ENCODE measurements around the gene ZNRF2.

ZNRF2 gene

GRCh38 chr7:30306976-30307375 lies 22.6 kb downstream of the ZNRF2 start:
- Histone ChIP-seq H3K36me3 (ENCODE audit: control insufficient read depth, insufficient read depth, low read length) (no peaks in the 10 kb centered on the region), H3K4me3 (ENCODE audit: extremely low read depth, insufficient read depth, low read length, poor library complexity, severe bottlenecking) (no peak overlapping the region)

GRCh38 chr7:30308389-30308788 lies 24.0 kb downstream of the ZNRF2 start:
- H3K27ac ChIP-seq (ENCODE audit: low read depth, low read length, severe bottlenecking) = no peak overlapping the region
- WGBS, 2 experiments (ENCODE audit: insufficient coverage in 2 of 2) = 100% methylated on average over 1 to 2 of the region's 2 CpGs
- H3K4me1 ChIP-seq (ENCODE audit: control insufficient read depth, insufficient read depth, low read length, poor library complexity, severe bottlenecking) = no peaks in the 10 kb centered on the region
- no peaks in the 10 kb centered on the region for H3K36me3 ChIP-seq (ENCODE audit: control insufficient read depth, insufficient read depth, low read length)
- H3K9me3 ChIP-seq (ENCODE audit: control insufficient read depth, low read length) = no peaks in the 10 kb centered on the region
- no peak overlapping the region for H3K4me3 ChIP-seq (ENCODE audit: extremely low read depth, insufficient read depth, low read length, poor library complexity, severe bottlenecking)

More at GRCh38 chr7:30306976-30307375, 22.6 kb downstream of the ZNRF2 start:
- WGBS, 2 experiments (ENCODE audit: insufficient coverage in 2 of 2) = no CpG with 5 or more reads among the region's 1 CpG
- Histone ChIP-seq H3K4me1 (ENCODE audit: control insufficient read depth, insufficient read depth, low read length, poor library complexity, severe bottlenecking) (no peaks in the 10 kb centered on the region), H3K9me3 (ENCODE audit: control insufficient read depth, low read length) (no peaks in the 10 kb centered on the region), H3K27ac (ENCODE audit: low read depth, low read length, severe bottlenecking) (no peak overlapping the region)

- no CpG with 5 or more reads among the region's 1 CpG for WGBS, 2 experiments (ENCODE audit: insufficient coverage in 2 of 2)
- Histone ChIP-seq H3K4me1 (ENCODE audit: control insufficient read depth, insufficient read depth, low read length, poor library complexity, severe bottlenecking) (no peaks in the 10 kb centered on the region), H3K9me3 (ENCODE audit: control insufficient read depth, low read length) (no peaks in the 10 kb centered on the region), H3K4me3 (ENCODE audit: extremely low read depth, insufficient read depth, low read length, poor library complexity, severe bottlenecking) (no peak overlapping the region), H3K36me3 (ENCODE audit: control insufficient read depth, insufficient read depth, low read length) (no peaks in the 10 kb centered on the region), H3K27ac (ENCODE audit: low read depth, low read length, severe bottlenecking) (no peak overlapping the region)
These were observed 24.9 kb downstream of the ZNRF2 start for GRCh38 chr7:30309302-30309701.

- 84 to 100% methylated on average over 1 to 2 of the region's 2 CpGs for WGBS, 2 experiments (ENCODE audit: insufficient coverage in 2 of 2)
- Histone ChIP-seq H3K4me3 (ENCODE audit: extremely low read depth, insufficient read depth, low read length, poor library complexity, severe bottlenecking) (no peak overlapping the region), H3K27ac (ENCODE audit: low read depth, low read length, severe bottlenecking) (no peak overlapping the region)
These were observed 25.5 kb downstream of the ZNRF2 start for GRCh38 chr7:30309842-30310435.

GRCh38 chr7:30310674-30311362 lies 26.4 kb downstream of the ZNRF2 start:
- Histone ChIP-seq H3K4me1 (ENCODE audit: control insufficient read depth, insufficient read depth, low read length, poor library complexity, severe bottlenecking) (no peaks in the 10 kb centered on the region), H3K27ac (ENCODE audit: low read depth, low read length, severe bottlenecking) (no peak overlapping the region), H3K36me3 (ENCODE audit: control insufficient read depth, insufficient read depth, low read length) (no peaks in the 10 kb centered on the region), H3K4me3 (ENCODE audit: extremely low read depth, insufficient read depth, low read length, poor library complexity, severe bottlenecking) (no peak overlapping the region), H3K9me3 (ENCODE audit: control insufficient read depth, low read length) (no peaks in the 10 kb centered on the region)
- WGBS, 2 experiments (ENCODE audit: insufficient coverage in 2 of 2) = 85 to 90% methylated on average over 4 to 6 of the region's 9 CpGs

More at GRCh38 chr7:30309842-30310435, 25.5 kb downstream of the ZNRF2 start:
- H3K4me1 ChIP-seq (ENCODE audit: control insufficient read depth, insufficient read depth, low read length, poor library complexity, severe bottlenecking) = no peaks in the 10 kb centered on the region
- H3K36me3 ChIP-seq (ENCODE audit: control insufficient read depth, insufficient read depth, low read length) = no peaks in the 10 kb centered on the region
- no peaks in the 10 kb centered on the region for H3K9me3 ChIP-seq (ENCODE audit: control insufficient read depth, low read length)

- no peaks in the 10 kb centered on the region for H3K9me3 ChIP-seq (ENCODE audit: control insufficient read depth, low read length)
- H3K27ac ChIP-seq (ENCODE audit: low read depth, low read length, severe bottlenecking) = no peak overlapping the region
- WGBS, 2 experiments (ENCODE audit: insufficient coverage in 2 of 2) = 81 to 93% methylated on average over 3 of the region's 3 CpGs
- H3K4me1 ChIP-seq (ENCODE audit: control insufficient read depth, insufficient read depth, low read length, poor library complexity, severe bottlenecking) = no peaks in the 10 kb centered on the region
- H3K36me3 ChIP-seq (ENCODE audit: control insufficient read depth, insufficient read depth, low read length) = no peaks in the 10 kb centered on the region
- no peak overlapping the region for H3K4me3 ChIP-seq (ENCODE audit: extremely low read depth, insufficient read depth, low read length, poor library complexity, severe bottlenecking)
These were observed 27.8 kb downstream of the ZNRF2 start for GRCh38 chr7:30312178-30312577.

GRCh38 chr7:30313348-30313747 lies 29.0 kb downstream of the ZNRF2 start:
- H3K4me1 ChIP-seq (ENCODE audit: control insufficient read depth, insufficient read depth, low read length, poor library complexity, severe bottlenecking) = peaks cover 4% of the 10 kb centered on the region
- H3K9me3 ChIP-seq (ENCODE audit: control insufficient read depth, low read length) = no peaks in the 10 kb centered on the region
- no peaks in the 10 kb centered on the region for H3K36me3 ChIP-seq (ENCODE audit: control insufficient read depth, insufficient read depth, low read length)
- 100% methylated on average over 3 of the region's 3 CpGs; no CpG with 5 or more reads in 1 of the 2 experiments for WGBS, 2 experiments (ENCODE audit: insufficient coverage in 2 of 2)
- H3K27ac ChIP-seq (ENCODE audit: low read depth, low read length, severe bottlenecking) = no peak overlapping the region
- H3K4me3 ChIP-seq (ENCODE audit: extremely low read depth, insufficient read depth, low read length, poor library complexity, severe bottlenecking) = no peak overlapping the region

- Histone ChIP-seq H3K36me3 (ENCODE audit: control insufficient read depth, insufficient read depth, low read length) (no peaks in the 10 kb centered on the region), H3K4me3 (ENCODE audit: extremely low read depth, insufficient read depth, low read length, poor library complexity, severe bottlenecking) (no peak overlapping the region), H3K4me1 (ENCODE audit: control insufficient read depth, insufficient read depth, low read length, poor library complexity, severe bottlenecking) (peaks cover 4% of the 10 kb centered on the region), H3K9me3 (ENCODE audit: control insufficient read depth, low read length) (no peaks in the 10 kb centered on the region), H3K27ac (ENCODE audit: low read depth, low read length, severe bottlenecking) (no peak overlapping the region)
- WGBS, 2 experiments (ENCODE audit: insufficient coverage in 2 of 2) = 100% methylated on average over 1 of the region's 5 CpGs; no CpG with 5 or more reads in 1 of the 2 experiments
These were observed 29.4 kb downstream of the ZNRF2 start for GRCh38 chr7:30313793-30314192.

- Histone ChIP-seq H3K9me3 (ENCODE audit: control insufficient read depth, low read length) (no peaks in the 10 kb centered on the region), H3K4me3 (ENCODE audit: extremely low read depth, insufficient read depth, low read length, poor library complexity, severe bottlenecking) (no peak overlapping the region), H3K36me3 (ENCODE audit: control insufficient read depth, insufficient read depth, low read length) (no peaks in the 10 kb centered on the region), H3K4me1 (ENCODE audit: control insufficient read depth, insufficient read depth, low read length, poor library complexity, severe bottlenecking) (peaks cover 4% of the 10 kb centered on the region), H3K27ac (ENCODE audit: low read depth, low read length, severe bottlenecking) (no peak overlapping the region)
- WGBS, 2 experiments (ENCODE audit: insufficient coverage in 2 of 2) = 80% methylated on average over 1 of the region's 3 CpGs; no CpG with 5 or more reads in 1 of the 2 experiments
These were observed 31.2 kb downstream of the ZNRF2 start for GRCh38 chr7:30315589-30315988.

- no peaks in the 10 kb centered on the region for H3K9me3 ChIP-seq (ENCODE audit: control insufficient read depth, low read length)
- no peak overlapping the region for H3K27ac ChIP-seq (ENCODE audit: low read depth, low read length, severe bottlenecking)
- H3K36me3 ChIP-seq (ENCODE audit: control insufficient read depth, insufficient read depth, low read length) = no peaks in the 10 kb centered on the region
- H3K4me1 ChIP-seq (ENCODE audit: control insufficient read depth, insufficient read depth, low read length, poor library complexity, severe bottlenecking) = peaks cover 4% of the 10 kb centered on the region
- no CpG with 5 or more reads among the region's 3 CpGs for WGBS, 2 experiments (ENCODE audit: insufficient coverage in 2 of 2)
- no peak overlapping the region for H3K4me3 ChIP-seq (ENCODE audit: extremely low read depth, insufficient read depth, low read length, poor library complexity, severe bottlenecking)
These were observed 36.0 kb downstream of the ZNRF2 start for GRCh38 chr7:30320392-30320791.
